Measurements from ENCODE around the gene USP32. TPM values are rescaled to one million over a fixed set of nuclear protein-coding genes. Genes with fewer than 3 reads are reported as not detected.

USP32 gene
- total RNA-seq, 1 donor from 2014 or later, result 53.6 TPM

DNA sequence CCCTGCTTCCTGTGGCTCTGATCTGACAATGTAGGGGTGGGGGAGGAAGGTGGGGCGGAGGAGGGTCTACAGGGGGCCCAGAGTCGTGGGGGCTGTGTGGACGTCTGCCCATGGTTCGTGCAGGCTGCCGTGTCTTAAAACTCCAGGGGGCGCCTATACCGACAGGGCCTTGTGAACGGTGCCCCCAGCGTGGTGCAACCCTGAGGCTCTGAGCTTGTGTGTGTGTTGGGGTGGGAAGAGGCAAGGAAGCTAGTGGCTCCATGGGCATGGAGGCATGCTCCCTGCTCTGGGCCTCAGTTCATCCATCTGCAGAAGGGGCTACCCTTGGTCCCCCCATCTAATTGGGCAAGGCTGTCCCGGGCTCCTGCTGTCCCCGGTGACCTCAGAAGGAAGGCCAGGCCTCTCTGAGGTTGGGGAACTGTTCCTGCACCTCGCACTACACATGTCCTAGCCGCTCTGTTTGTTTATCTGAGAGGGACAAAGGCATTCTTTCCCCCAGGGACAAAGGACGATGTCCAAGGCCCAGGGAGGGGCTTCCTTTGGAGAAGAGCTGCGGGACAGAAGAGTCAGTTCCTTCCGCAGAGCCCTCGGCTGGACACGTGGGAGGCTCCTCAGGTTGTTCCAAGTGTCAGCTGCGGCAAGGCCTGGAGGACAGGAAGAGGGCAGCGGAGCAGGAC, 228.7 kb downstream of the USP32 start:
- TF ChIP-seq, protein P1, sequence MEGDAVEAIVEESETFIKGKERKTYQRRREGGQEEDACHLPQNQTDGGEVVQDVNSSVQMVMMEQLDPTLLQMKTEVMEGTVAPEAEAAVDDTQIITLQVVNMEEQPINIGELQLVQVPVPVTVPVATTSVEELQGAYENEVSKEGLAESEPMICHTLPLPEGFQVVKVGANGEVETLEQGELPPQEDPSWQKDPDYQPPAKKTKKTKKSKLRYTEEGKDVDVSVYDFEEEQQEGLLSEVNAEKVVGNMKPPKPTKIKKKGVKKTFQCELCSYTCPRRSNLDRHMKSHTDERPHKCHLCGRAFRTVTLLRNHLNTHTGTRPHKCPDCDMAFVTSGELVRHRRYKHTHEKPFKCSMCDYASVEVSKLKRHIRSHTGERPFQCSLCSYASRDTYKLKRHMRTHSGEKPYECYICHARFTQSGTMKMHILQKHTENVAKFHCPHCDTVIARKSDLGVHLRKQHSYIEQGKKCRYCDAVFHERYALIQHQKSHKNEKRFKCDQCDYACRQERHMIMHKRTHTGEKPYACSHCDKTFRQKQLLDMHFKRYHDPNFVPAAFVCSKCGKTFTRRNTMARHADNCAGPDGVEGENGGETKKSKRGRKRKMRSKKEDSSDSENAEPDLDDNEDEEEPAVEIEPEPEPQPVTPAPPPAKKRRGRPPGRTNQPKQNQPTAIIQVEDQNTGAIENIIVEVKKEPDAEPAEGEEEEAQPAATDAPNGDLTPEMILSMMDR (IDR thresholded peaks at IDR 0.05), result no peak
- Mint-ChIP-seq H3K36me3 (ENCODE audit: unreplicated experiment) (no peaks in the 10 kb centered on the region), H3K9me3 (ENCODE audit: unreplicated experiment) (no peaks in the 10 kb centered on the region), H3K4me3 (ENCODE audit: unreplicated experiment) (no peak overlapping the region), H3K27ac (ENCODE audit: unreplicated experiment) (no peak overlapping the region), H3K27me3 (ENCODE audit: unreplicated experiment) (peaks cover 18% of the 10 kb centered on the region), H3K4me1 (ENCODE audit: unreplicated experiment) (peaks cover 9% of the 10 kb centered on the region)
- no peak for DNase-seq (ENCODE audit: extremely low spot score, unreplicated experiment)

- Mint-ChIP-seq H3K27ac (ENCODE audit: unreplicated experiment) (no peak overlapping the region), H3K4me1 (ENCODE audit: unreplicated experiment) (peaks cover 4% of the 10 kb centered on the region), H3K36me3 (ENCODE audit: unreplicated experiment) (no peaks in the 10 kb centered on the region), H3K4me3 (ENCODE audit: unreplicated experiment) (no peak overlapping the region), H3K9me3 (ENCODE audit: unreplicated experiment) (no peaks in the 10 kb centered on the region), H3K27me3 (ENCODE audit: unreplicated experiment) (peaks cover 20% of the 10 kb centered on the region)
- TF ChIP-seq, protein P1 (IDR thresholded peaks at IDR 0.05), result no peak
- no peak for DNase-seq (ENCODE audit: extremely low spot score, unreplicated experiment)
Measured at GRCh38 chr17:60161598-60162330, 230.2 kb downstream of the USP32 start.

GRCh38 chr17:60160829-60161501, 231.0 kb downstream of the USP32 start:
- Mint-ChIP-seq H3K4me3 (ENCODE audit: unreplicated experiment) (no peak overlapping the region), H3K36me3 (ENCODE audit: unreplicated experiment) (no peaks in the 10 kb centered on the region), H3K27ac (ENCODE audit: unreplicated experiment) (no peak overlapping the region), H3K27me3 (ENCODE audit: unreplicated experiment) (peaks cover 20% of the 10 kb centered on the region), H3K4me1 (ENCODE audit: unreplicated experiment) (peaks cover 5% of the 10 kb centered on the region), H3K9me3 (ENCODE audit: unreplicated experiment) (no peaks in the 10 kb centered on the region)
- TF ChIP-seq, protein P1 (IDR thresholded peaks at IDR 0.05), result no peak
- DNase-seq (ENCODE audit: extremely low spot score, unreplicated experiment), result no peak

DNA sequence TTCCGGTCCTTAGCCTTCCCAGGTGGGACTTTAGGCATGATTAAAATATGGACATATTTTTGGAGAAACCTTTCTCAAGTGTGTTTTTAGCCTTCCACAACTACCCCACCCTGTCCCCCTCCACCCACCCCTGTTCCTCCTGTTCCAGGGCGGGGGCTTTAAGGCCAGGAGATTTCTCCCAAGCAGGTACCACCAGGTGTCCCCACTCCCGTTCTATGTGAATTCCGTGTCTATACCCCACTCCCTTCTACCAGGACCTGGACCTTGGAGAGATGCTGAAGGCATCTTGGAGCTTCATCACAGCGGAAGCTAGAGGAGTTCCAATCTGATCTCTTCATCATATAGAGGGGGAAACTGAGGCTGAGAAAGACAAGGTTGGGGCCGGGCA, 232.5 kb downstream of the USP32 start:
- no peak for DNase-seq (ENCODE audit: extremely low spot score, unreplicated experiment)
- H3K27ac Mint-ChIP-seq (ENCODE audit: unreplicated experiment), result no peak overlapping the region
- TF ChIP-seq, protein P1 (IDR thresholded peaks at IDR 0.05), result no peak
- no peak overlapping the region for H3K4me3 Mint-ChIP-seq (ENCODE audit: unreplicated experiment)
- peaks cover 21% of the 10 kb centered on the region for H3K27me3 Mint-ChIP-seq (ENCODE audit: unreplicated experiment)
- peaks cover 11% of the 10 kb centered on the region for H3K4me1 Mint-ChIP-seq (ENCODE audit: unreplicated experiment)
- no peaks in the 10 kb centered on the region for H3K36me3 Mint-ChIP-seq (ENCODE audit: unreplicated experiment)
- no peaks in the 10 kb centered on the region for H3K9me3 Mint-ChIP-seq (ENCODE audit: unreplicated experiment)

Data from osteocyte (in vitro differentiated cells).